Erythroblast (primary cell): Measurements from ENCODE around the gene RAD51B.

Experiments
- GATA1 ChIP-seq: IDR thresholded peaks from 2 replicates; pipeline ENCODE4 v1.6.1; 2011; ENCODE audit warnings: low read depth, mild to moderate bottlenecking, control low read depth, low read length, moderate library complexity
- POLR2A ChIP-seq: IDR thresholded peaks from 2 replicates; pipeline ENCODE4 v1.6.1; 2011; ENCODE audit warnings: mild to moderate bottlenecking, low read length

- TF ChIP-seq POLR2A (no peak), GATA1 (no peak)
Observed at GRCh38 chr14:68716698-68717097, 897.1 kb downstream of the RAD51B start.
